Measurements from ENCODE around the gene RIGI. TPM values are rescaled to one million over a fixed set of nuclear protein-coding genes. Genes with fewer than 3 reads are reported as not detected.
A peak's percentile ranks its signal among the peaks of the same experiment; 100 is the strongest.

Gene RIGI
- total and polyA plus RNA-seq, 2 of the 13 experiments (the other 11 are each of a cell fraction or from before 2014, with no cell fraction given), result 3.0 to 8.2 TPM

- TF ChIP-seq ZSCAN5A (CRISPR knock-in tag; IDR thresholded peaks at IDR 0.05; ENCODE audit: borderline replicate concordance), result no peak
- TF ChIP-seq ZBTB42 (CRISPR knock-in tag; IDR thresholded peaks at IDR 0.05), result 0 out of 2 replicates have a peak, but pooled peaks have one; percentile 16
- TF ChIP-seq PLRG1 (conservative IDR thresholded peaks at IDR 0.05), result no peak
- TF ChIP-seq RERE (CRISPR knock-in tag; IDR thresholded peaks at IDR 0.05; ENCODE audit: low read depth), result no peak
- TF ChIP-seq ZNF644 (CRISPR knock-in tag; IDR thresholded peaks at IDR 0.05; ENCODE audit: low read depth), result no peak
- TF ChIP-seq TFDP1 (CRISPR knock-in tag; IDR thresholded peaks at IDR 0.05; ENCODE audit: borderline replicate concordance), result 0 out of 2 replicates have a peak, but pooled peaks have one; percentile 5
- TF ChIP-seq TFDP2 (CRISPR knock-in tag; IDR thresholded peaks at IDR 0.05), result 0 out of 2 replicates have a peak, but pooled peaks have one; percentile 4
Observed at GRCh38 chr9:32525709-32526030, 326 bp downstream of the RIGI start (continued).

All from HepG2 (cell line).